Body of pancreas (tissue), 4 donors: Measurements from ENCODE around the gene FDX2.

Experiments
- POLR2A ChIP-seq, 3 donors: fragments of 450-650 bp; IDR thresholded peaks; one replicate each; pipeline ENCODE4 v1.6.1; 2016; ENCODE audit warnings: antibody characterized with exemption in 3 of 3, mild to moderate bottlenecking in 2 of 3
- TF ChIP-seq, protein P1 (sequence below), 7 experiments: fragments of 450-650 bp in 4 of 7; fragments of 200-600 bp in 3 of 7; sonication (generic) in 3 of 7; IDR thresholded peaks; one replicate each; pipeline ENCODE4 v1.5.1; 2016 to 2019; ENCODE audit warnings: antibody characterized with exemption in 7 of 7

DNA sequence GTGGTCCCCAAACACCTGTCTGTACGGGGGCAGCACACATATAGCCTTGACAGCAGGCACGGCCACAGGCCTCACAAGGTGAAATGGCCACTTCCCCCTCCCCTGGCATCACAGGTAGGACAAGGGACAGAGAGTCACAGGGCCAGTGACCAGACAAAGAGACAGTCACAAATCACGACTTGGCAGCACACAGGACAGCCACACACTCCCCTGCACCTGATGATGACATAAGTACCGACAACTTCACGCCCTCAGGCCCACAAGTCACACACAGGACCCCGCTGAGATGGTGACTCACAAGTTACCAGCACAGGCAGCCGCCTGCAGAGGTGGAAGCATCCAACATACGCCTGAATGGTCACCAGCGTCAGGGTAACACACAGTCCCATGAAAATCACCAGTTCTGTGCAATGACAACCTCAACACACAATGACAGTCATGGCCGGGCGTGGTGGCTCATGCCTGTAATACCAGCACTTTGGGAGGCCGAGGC is 48.0 kb upstream of the FDX2 start:
- TF ChIP-seq, protein P1, sequence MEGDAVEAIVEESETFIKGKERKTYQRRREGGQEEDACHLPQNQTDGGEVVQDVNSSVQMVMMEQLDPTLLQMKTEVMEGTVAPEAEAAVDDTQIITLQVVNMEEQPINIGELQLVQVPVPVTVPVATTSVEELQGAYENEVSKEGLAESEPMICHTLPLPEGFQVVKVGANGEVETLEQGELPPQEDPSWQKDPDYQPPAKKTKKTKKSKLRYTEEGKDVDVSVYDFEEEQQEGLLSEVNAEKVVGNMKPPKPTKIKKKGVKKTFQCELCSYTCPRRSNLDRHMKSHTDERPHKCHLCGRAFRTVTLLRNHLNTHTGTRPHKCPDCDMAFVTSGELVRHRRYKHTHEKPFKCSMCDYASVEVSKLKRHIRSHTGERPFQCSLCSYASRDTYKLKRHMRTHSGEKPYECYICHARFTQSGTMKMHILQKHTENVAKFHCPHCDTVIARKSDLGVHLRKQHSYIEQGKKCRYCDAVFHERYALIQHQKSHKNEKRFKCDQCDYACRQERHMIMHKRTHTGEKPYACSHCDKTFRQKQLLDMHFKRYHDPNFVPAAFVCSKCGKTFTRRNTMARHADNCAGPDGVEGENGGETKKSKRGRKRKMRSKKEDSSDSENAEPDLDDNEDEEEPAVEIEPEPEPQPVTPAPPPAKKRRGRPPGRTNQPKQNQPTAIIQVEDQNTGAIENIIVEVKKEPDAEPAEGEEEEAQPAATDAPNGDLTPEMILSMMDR (IDR thresholded peaks at IDR 0.05): no peak
- no peak for TF ChIP-seq POLR2A (IDR thresholded peaks at IDR 0.05)
